ENCODE measurements around the gene C1QB.
A peak's percentile ranks its signal among the peaks of the same experiment; 100 is the strongest.
"Not testable (repeated sequence)": the region's sequence is repeated elsewhere in the genome, so short reads cannot be mapped to it uniquely, and the experiment has no call there.

C1QB gene

DNA sequence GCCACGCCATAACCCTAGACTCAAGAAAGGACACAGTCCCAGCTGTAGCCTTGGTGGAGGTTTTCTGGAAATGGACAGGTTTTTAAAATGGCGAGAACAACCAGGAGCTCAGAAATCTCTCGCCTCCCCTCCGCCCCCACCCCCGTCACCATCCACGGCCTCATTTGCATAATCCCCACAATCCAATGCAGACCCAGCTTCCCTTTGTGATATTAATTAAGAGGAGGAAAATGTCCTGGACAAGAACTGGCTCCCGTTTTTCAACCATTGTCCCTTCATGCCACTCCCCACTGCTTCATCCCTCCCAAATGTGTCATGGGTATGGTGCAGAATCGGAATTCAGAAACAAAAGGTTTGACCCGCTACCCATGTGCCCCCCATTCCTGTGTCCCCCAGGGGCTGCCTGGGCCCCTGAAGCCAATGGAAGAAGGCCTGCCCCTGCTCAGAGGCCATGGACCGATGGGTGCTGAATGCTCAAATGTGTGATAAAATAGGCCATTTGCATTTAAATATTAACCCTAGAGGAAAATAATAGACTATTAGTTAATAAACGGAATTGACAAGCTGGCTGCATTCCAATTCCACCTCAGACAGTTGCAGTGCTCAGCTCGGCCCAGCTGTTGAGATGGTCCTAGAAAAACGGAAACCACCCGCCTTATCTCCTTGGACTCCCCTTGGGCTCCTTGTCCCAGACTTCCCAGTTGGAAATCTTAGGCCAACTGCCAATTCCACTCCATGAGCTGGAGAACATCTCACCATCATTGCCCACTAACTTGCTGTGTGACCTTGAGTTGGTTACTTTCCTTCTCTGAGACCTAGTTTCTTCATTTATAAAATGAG is 46.9 kb downstream of the C1QB start:
- DNase-seq: no peak

DNA sequence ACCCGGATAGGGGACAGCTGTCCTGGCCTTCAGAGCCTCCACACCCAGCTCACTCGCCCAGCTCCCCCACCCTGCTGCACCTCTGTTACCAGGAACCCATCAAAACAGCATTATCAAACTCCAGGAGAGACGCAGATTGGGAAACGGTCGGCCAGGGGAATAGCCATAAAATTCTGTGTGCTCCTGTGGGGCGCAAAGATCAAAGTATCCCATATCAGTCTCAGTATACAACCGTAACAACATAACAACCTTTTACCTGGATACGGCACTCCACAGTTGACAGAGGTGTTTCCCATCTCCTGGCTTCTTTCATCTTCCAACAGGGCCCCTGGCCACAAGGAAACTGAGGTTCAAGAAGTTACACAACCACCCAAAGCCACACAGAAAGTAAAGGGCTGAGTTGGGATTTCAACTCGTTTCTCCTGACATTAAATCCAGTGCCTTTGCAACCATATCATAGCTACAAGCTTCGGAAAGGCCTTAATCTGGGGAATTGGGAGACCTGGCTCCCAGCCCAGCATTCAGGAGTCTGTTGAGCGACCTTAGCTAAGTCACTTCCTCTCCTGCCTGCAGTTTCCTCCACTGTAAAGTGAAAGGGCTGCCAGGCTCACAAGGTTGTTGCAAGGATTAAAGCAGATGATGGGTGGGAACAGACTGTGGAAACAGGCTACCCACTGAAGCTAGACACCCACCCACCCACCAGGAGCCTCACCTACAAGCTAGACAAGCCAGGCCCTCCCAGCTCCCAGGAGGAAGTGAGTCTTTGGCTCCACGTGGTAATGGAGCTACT is 49.5 kb downstream of the C1QB start:
- no peak for DNase-seq

DNA sequence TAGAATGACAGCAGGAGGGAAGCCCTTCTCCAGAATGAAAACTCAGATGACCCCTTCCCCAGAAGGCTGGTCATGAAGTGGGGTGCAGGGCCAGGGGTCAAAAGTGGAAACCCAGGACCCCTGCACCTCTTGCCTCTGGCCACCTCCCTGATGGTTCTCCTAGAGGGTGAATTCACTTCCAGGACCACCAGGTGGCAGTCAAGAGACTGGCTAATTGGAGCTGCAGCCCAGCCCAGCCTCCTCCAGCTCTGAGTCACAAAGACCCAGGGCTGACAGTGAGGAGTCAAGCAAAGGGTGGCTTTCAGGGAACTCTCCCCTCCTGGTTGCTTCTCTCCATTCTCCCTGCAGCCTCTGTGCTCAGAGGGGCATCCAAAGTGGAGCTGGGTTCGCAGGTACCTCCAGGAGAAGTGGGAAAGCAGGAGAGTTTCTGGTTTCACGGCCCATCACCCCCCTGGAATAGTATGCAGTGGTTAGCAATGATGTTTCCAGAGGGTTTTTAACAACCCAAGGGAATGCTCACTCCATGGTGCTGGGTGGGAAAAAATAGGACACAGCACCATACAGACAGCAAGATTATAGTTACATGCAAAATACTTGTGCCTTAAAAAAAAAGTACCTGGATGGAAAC is 51.5 kb downstream of the C1QB start:
- peak; percentile 74 to 80 for DNase-seq

DNA sequence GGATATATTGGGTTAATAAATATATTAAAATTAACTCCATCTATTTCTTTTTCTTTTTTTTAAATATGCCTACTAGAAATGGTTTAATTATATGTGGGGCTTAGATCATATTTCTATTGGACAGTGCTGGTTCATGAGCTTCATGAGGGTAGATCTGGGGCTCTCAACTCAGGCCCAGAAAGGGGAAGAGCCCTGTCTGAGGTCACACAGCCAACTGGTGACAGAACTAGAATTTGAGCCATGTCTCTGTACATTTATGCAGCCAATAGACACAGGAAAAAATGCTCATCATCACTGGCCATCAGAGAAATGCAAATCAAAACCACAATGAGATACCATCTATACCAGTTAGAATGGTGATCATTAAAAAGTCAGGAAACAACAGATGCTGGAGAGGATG is 52.5 kb downstream of the C1QB start:
- DNase-seq: no peak

DNA sequence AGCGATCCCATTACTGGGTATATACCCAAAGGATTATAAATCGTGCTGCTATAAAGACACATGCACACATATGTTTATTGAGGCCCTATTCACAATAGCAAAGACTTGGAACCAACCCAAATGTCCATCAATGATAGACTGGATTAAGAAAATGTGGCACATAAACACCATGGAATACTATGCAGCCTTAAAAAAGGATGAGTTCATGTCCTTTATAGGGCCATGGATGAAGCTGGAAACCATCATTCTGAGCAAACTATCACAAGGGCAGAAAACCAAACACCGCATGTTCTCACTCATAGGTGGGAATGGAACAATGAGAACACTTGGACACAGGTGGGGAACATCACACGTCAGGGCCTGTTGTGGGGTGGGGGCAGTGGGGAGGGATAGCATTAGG is 53.1 kb downstream of the C1QB start:
- not testable (repeated sequence) for DNase-seq

DNA sequence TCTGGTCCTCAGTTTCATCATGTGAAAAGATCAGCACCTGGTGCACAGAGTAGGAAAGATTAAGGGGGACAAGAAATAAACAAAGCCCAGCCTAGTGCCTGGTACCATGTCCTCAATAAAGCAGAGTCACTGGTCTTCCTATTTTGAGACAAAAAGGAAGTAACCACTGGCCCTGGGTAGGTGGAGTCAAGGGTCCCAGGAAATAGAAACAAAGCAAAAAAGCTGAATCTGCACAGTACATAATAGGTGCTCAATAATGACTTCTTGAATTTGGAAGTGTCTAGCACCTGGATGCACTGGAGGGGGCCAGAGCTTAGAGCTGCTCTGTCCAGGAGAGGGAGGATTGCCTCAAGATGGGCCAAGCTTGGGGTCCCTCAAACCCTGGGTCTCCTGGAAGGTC is 55.7 kb downstream of the C1QB start:
- no peak for DNase-seq

DNA sequence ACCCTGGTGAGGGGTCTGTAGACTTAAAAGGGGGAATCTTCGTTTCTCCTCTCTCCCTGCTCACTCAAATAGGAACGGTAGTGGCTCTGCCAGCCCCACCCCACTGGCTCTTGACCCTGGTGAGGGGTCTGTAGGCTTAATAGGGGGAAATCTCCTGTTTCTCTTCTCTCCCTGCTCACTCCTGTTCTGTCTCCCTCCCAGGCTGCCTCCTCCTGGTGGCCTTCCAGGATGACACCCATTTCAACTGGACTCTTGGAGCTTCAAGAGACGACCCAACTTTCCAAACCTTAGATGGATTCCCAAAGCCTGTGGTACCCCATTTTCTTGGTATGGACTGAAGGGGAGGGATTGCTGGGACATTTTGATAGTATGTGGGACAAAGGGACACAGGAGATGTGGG is 56.2 kb downstream of the C1QB start:
- DNase-seq: peak; percentile 23 to 36

DNA sequence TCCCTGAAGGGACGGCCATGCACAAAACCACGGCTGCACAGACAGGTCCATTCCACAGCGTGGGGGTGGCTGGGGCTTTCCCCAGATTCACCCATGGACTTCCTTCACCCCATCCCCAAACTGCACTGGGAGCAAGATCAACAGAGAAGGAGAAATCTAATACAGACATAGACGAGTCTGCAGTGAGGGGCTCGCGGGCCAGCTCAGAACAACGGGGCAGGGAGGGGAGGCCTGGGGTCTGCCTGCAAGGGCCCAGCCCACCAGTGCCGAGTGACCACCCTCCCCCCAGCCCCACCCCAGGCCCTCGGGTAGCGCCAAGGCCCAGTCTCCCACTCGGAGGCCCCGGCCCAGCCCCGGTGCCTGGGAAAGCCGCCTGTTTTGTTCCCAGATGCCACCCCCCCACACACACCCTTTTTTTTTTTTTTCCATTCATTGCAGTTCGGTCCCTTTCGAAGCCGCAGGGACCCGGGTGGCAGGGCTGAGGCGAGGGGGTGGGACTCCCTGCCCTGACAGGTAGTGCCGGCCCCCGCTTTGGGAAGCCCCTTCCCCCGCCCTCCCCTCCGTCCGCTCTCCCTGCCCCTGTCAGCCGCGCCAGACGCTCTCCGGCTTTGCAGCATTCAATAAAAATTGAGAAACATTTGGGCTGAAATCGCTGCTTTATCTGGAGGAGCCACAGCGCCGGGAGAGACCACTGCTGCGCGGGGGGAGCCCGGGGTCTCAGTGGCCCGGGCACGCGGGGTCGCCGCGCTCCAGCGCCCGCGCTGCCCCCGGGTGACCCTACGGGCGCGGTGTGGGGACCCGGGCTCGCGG is 57.1 kb downstream of the C1QB start:
- no peak for DNase-seq

DNA sequence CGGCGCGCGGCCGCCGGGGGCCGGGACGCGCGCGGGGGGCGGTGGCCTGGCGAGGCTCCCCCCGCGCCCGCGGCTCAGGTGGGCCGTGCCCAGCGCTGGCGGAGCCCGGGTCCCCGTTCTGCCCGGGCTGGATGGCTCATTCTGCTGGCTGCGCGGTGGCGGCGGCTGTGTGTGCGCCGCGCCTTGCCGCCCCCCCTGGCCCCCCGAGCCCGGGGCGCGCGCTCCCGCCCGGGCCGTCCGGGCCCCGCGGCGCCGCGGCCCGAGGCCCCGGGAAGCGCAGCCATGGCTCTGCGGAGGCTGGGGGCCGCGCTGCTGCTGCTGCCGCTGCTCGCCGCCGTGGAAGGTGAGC is 57.6 kb downstream of the C1QB start, which contains the start of gene EPHB2:
Gene EPHB2, plus strand, starts transcription at position 139 of the 349 bp plus-strand sequence. Its CDS starts 144 bp downstream, at position 283.
- DNase-seq: peak; percentile 19 to 37

DNA sequence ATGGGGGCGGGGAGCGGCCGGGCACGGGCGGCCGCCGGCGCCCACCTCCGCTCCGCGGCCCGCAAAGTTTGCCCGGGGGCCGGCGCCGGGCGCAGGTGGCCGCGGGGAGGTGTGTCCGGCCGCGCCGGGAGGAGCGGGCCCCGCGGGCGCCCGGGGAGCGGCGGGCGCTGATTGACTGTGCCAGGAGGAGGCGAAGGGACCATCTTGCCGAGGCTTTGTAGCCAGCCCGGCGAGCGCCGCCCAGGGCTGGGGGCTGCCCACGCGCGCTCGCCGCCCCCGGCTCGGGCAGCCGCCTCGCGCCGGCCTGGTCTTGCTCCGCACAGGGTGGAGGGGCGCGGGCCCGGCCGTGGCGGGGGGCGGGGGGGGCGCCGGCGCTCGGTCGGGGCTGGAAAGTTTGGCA is 58.0 kb downstream of the C1QB start:
- no peak for DNase-seq

Measured in SHP77 (cell line).